Right forelimb (tissue), 1 donor: ENCODE data around the gene SPINT4.
A peak's percentile ranks its signal among the peaks of the same experiment; 100 is the strongest.

Source experiments
- DNase-seq: peaks from one replicate; pipeline ENCODE4 v3.0.0-alpha.2; 2018

The SPINT4 gene

GRCh38 chr20:45765980-45766379, 43.8 kb downstream of the SPINT4 start:
- no peak for DNase-seq

DNA sequence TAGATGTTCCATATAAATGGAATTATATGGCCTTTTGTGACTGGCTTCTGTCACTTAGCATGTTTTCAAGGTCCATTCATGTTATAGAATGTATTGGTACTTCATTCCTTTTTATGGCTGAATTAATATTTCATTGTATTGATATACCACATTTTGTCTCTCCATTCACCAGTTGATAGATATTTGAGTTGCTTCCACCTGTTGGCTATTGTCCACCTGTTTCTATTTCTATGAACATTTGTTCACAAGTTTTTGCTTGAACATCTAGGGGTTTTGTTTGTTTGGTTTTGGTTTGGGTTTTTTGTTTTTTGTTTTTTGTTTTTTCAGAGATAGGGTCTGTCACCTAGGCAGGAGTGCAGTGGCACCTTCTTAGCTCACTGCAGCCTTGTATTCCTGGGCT, 46.3 kb downstream of the SPINT4 start:
- no peak for DNase-seq

DNA sequence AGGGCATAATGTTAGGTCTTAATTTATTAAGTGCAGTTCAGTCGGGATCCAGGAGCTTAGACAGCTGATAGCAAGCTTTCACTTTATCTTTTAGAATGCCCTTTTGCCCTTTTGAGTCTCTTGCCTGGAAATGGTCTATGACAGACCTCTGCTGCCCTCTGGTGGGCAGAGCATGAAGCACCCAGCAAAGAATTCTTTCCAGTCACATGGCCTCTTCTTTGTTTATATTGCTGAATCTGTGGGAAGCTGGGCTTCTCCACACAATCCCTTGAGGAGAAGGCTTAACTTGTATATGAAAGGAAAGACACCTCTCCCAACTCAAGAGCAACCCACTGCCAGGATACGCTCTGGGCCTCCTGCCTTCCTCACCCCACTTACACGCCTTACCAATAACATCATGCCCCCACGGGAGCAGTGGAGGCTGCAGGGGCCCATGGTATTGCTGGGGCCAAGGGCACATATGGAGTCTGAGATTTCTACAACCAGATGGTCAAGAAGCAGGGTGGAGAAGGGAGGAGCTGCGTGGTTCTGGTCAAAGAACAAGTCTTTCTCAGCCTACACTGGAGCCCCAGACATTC, 49.1 kb downstream of the SPINT4 start:
- DNase-seq = peak; percentile 85

DNA sequence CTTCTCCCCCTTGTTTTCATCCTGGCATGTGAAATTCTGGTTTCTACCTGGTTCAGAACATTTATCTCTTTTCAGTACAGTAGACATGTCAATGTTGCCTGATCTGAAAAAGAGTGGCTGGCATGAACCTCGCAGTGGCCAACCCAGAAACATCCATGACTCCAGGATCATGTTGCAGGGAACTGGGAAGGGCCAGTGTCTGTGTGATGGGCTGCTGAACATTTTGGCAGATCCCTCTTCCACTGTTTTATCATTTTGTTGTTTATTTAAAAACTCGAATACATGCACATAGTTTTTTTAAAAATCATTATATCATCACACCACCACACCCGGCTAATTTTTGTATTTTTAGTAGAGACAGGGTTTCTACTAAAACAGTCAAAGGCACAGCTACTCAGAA, 50.5 kb downstream of the SPINT4 start:
- DNase-seq = no peak

DNA sequence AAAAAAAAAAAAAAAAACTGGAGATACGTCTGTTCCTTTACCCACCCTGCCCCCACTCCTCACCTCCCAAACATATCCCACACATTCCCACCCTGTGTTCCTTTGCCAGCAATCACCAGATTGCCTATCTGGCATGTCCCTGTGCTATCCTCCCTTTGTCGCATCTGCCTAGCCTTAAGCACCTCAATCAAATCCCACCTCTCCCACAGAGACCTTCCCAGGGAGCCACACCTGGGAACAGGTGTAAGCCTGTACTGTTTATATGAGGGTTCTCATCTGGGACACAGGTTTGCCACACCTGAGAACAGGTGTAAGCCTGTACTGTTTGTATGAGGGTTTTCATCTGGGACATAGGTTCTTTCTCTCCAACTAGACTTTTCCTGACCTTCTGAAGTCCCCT, 52.8 kb downstream of the SPINT4 start:
- no peak for DNase-seq

DNA sequence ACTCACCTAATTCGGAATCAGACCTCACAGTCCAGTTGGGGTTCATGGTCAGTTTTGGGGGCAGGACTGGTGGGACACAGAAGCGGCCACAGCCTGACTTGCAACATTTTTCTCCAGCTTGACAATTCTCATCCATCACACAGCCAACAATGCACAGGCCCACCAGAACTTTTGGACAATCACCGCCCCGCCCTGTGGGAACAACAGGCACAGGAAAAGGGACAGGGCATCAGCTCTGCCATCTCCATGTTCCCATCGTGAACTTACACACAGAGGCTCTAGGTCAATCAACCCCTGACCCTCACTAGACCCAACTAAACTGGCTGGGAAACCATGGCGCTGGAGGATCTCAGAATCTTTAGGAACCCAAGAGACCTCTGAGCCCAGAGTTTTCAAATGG, 53.3 kb downstream of the SPINT4 start:
- DNase-seq = no peak
